ENCODE measurements around the gene LIMA1. TPM values are rescaled to one million over a fixed set of nuclear protein-coding genes. Genes with fewer than 3 reads are reported as not detected.

Gene LIMA1
- total RNA-seq, 2 donors from 2014 or later, result 228 to 385 TPM

GRCh38 chr12:50147281-50147680 is 136.0 kb downstream of the LIMA1 start:
- TF ChIP-seq CTCF (IDR thresholded peaks at IDR 0.05), result no peak
- H3K9me3 ChIP-seq, result no peaks in the 10 kb centered on the region
- H3K4me3 ChIP-seq, result no peak overlapping the region
- H3K36me3 ChIP-seq, result no peaks in the 10 kb centered on the region
- no peaks in the 10 kb centered on the region for H3K4me1 ChIP-seq
- intact Hi-C loops (cut with DNase I), result no loop called here
- no peaks in the 10 kb centered on the region for H3K27me3 ChIP-seq
- DNase-seq, result no peak
- no peak overlapping the region for H3K27ac ChIP-seq
- H3K9ac ChIP-seq (ENCODE audit: low read depth in 2 of 2, low read length in 2 of 2), result no peak overlapping the region

- no peaks in the 10 kb centered on the region for H3K4me1 ChIP-seq
- TF ChIP-seq CTCF (IDR thresholded peaks at IDR 0.05), result no peak
- H3K27me3 ChIP-seq, result no peaks in the 10 kb centered on the region
- no peak for DNase-seq
- no peaks in the 10 kb centered on the region for H3K9me3 ChIP-seq
- no peak overlapping the region for H3K27ac ChIP-seq
- no peak overlapping the region for H3K4me3 ChIP-seq
- intact Hi-C loops (cut with DNase I), result no loop called here
- no peak overlapping the region for H3K9ac ChIP-seq (ENCODE audit: low read depth in 2 of 2, low read length in 2 of 2)
- H3K36me3 ChIP-seq, result no peaks in the 10 kb centered on the region
Measured at GRCh38 chr12:50145439-50145838, 137.9 kb downstream of the LIMA1 start.

GRCh38 chr12:50142993-50143392 is 140.3 kb downstream of the LIMA1 start:
- Histone ChIP-seq H3K9me3 (no peaks in the 10 kb centered on the region), H3K9ac (ENCODE audit: low read depth in 2 of 2, low read length in 2 of 2) (no peak overlapping the region), H3K4me3 (no peak overlapping the region), H3K27me3 (no peaks in the 10 kb centered on the region), H3K27ac (no peak overlapping the region), H3K4me1 (no peaks in the 10 kb centered on the region), H3K36me3 (no peaks in the 10 kb centered on the region)
- DNase-seq, result no peak
- intact Hi-C loops (cut with DNase I), result no loop called here
- TF ChIP-seq CTCF (IDR thresholded peaks at IDR 0.05), result no peak

- no peak overlapping the region for H3K27ac ChIP-seq
- TF ChIP-seq CTCF (IDR thresholded peaks at IDR 0.05), result peak; percentile 59
- H3K36me3 ChIP-seq, result peaks cover 3% of the 10 kb centered on the region
- no peak overlapping the region for H3K4me3 ChIP-seq
- DNase-seq, result no peak
- intact Hi-C loops (cut with DNase I), result loop anchor here (5.0 kb wide), 2 partner anchors 45 to 185 kb away; no protein-coding TSS in a partner anchor
- no peaks in the 10 kb centered on the region for H3K9me3 ChIP-seq
- no peaks in the 10 kb centered on the region for H3K4me1 ChIP-seq
- H3K9ac ChIP-seq (ENCODE audit: low read depth in 2 of 2, low read length in 2 of 2), result no peak overlapping the region
- no peaks in the 10 kb centered on the region for H3K27me3 ChIP-seq
Measured at GRCh38 chr12:50132505-50133135, 150.7 kb downstream of the LIMA1 start.

- Histone ChIP-seq H3K4me3 (no peak overlapping the region), H3K36me3 (no peaks in the 10 kb centered on the region), H3K4me1 (no peaks in the 10 kb centered on the region), H3K9ac (ENCODE audit: low read depth in 2 of 2, low read length in 2 of 2) (no peak overlapping the region), H3K27ac (no peak overlapping the region), H3K27me3 (no peaks in the 10 kb centered on the region), H3K9me3 (no peaks in the 10 kb centered on the region)
- no peak for DNase-seq
- TF ChIP-seq CTCF (IDR thresholded peaks at IDR 0.05), result no peak
- intact Hi-C loops (cut with DNase I), result no loop called here
Measured at GRCh38 chr12:50129290-50129689, 154.0 kb downstream of the LIMA1 start.

All from colonic mucosa (tissue), 4 donors.